PC-9 (cell line): Measurements from ENCODE around the gene CCDC68.

Experiments
- CTCF ChIP-seq: fragments of 200-600 bp; sonication (generic); conservative IDR thresholded peaks from 2 replicates; pipeline ENCODE4 v1.6.1; 2017; ENCODE audit warnings: mixed run types, antibody characterized with exemption, mild to moderate bottlenecking, moderate library complexity
- EZH2 ChIP-seq: fragments of 200-600 bp; sonication (generic); IDR thresholded peaks from 2 replicates; pipeline ENCODE4 v1.8.0; 2017; ENCODE audit warnings: antibody characterized with exemption, low read depth

GRCh38 chr18:54956506-54956905 is 2.8 kb downstream of the CCDC68 start:
- TF ChIP-seq CTCF (no peak), EZH2 (no peak)
